Globus pallidus (tissue), 1 donor: ENCODE results near the gene KDM5A.
"Not testable (repeated sequence)": the region's sequence is repeated elsewhere in the genome, so short reads cannot be mapped to it uniquely, and the experiment has no call there.

Source experiments
- DNase-seq: peaks from one replicate; pipeline ENCODE4 v3.0.0-alpha.2; 2015; ENCODE audit warnings: low spot score

Gene KDM5A

GRCh38 chr12:389142-390096 is at the start of gene KDM5A:
KDM5A (minus strand) TSS chr12:389320; CDS start chr12:389091, 229 bp downstream.
- peak; percentile 92 for DNase-seq

- DNase-seq: not testable (repeated sequence)
Measured at GRCh38 chr12:435737-436136, 46.6 kb upstream of the KDM5A start.

- DNase-seq: no peak
Measured at GRCh38 chr12:422526-422925, 33.4 kb upstream of the KDM5A start.

- no peak for DNase-seq
Measured at GRCh38 chr12:418432-418831, 29.3 kb upstream of the KDM5A start.

- DNase-seq: no peak
Measured at GRCh38 chr12:414859-415258, 25.7 kb upstream of the KDM5A start.

- no peak for DNase-seq
Measured at GRCh38 chr12:402029-402389, 12.9 kb upstream of the KDM5A start.

GRCh38 chr12:401235-402028 is 12.3 kb upstream of the KDM5A start, which contains the start of gene CCDC77:
CCDC77 (plus strand) TSS chr12:401644; CDS start chr12:409384, 7,740 bp downstream.
- DNase-seq: peak; percentile 93

GRCh38 chr12:400828-401227 is 11.7 kb upstream of the KDM5A start:
- DNase-seq: no peak

- DNase-seq: no peak
Measured at GRCh38 chr12:388541-389141, 479 bp downstream of the KDM5A start.

GRCh38 chr12:388012-388411 is 1.1 kb downstream of the KDM5A start:
- DNase-seq: no peak

- no peak for DNase-seq
Measured at GRCh38 chr12:386651-387050, 2.5 kb downstream of the KDM5A start.

GRCh38 chr12:370739-371485 is 18.2 kb downstream of the KDM5A start:
- DNase-seq: not testable (repeated sequence)

- no peak for DNase-seq
Measured at GRCh38 chr12:367972-368371, 21.1 kb downstream of the KDM5A start.

GRCh38 chr12:366820-367219 is 22.3 kb downstream of the KDM5A start:
- DNase-seq: no peak

- DNase-seq: no peak
Measured at GRCh38 chr12:359091-359490, 30.0 kb downstream of the KDM5A start.

GRCh38 chr12:356276-356988 is 32.7 kb downstream of the KDM5A start:
- DNase-seq: no peak

GRCh38 chr12:351197-351596 is 37.9 kb downstream of the KDM5A start:
- DNase-seq: not testable (repeated sequence)

GRCh38 chr12:349625-350024 is 39.5 kb downstream of the KDM5A start:
- not testable (repeated sequence) for DNase-seq

- not testable (repeated sequence) for DNase-seq
Measured at GRCh38 chr12:343036-343435, 46.1 kb downstream of the KDM5A start.

- DNase-seq: no peak
Measured at GRCh38 chr12:337039-337438, 52.1 kb downstream of the KDM5A start.

GRCh38 chr12:334125-334524 is 55.0 kb downstream of the KDM5A start:
- DNase-seq: no peak
